Neural cell (in vitro differentiated cells): ENCODE data around the gene NCOA3. TPM values are rescaled to one million over a fixed set of nuclear protein-coding genes. Genes with fewer than 3 reads are reported as not detected.

Experiments used
- H2AFZ ChIP-seq: fragments of 200-600, 300-800 bp; sonication (generic), shearing (Covaris generic); 2 replicates; pipeline ENCODE4 v1.6.0; 2014; ENCODE audit warnings: low read depth, mild to moderate bottlenecking, antibody characterized with exemption, low read length, moderate library complexity
- H3F3A ChIP-seq: fragments of 200-600 bp; shearing (Covaris generic); 2 replicates; pipeline ENCODE4 v1.6.1; 2016; ENCODE audit warnings: mild to moderate bottlenecking, moderate library complexity, mixed read lengths, antibody characterized with exemption, low read length; ENCODE audit not compliant: insufficient read depth, poor library complexity, severe bottlenecking
- H3K27ac ChIP-seq: fragments of 200-600, 300-800 bp; sonication (generic), shearing (Covaris generic); 2 replicates; pipeline ENCODE4 v1.5.1; 2014; ENCODE audit warnings: mild to moderate bottlenecking, low read length, moderate library complexity
- H3K27me3 ChIP-seq: fragments of 300-800, 200-600 bp; sonication (generic), shearing (Covaris generic); 2 replicates; pipeline ENCODE4 v1.6.0; 2014; ENCODE audit warnings: mild to moderate bottlenecking, low read depth, low read length, moderate library complexity; ENCODE audit not compliant: insufficient read depth
- H3K36me3 ChIP-seq: fragments of 300-800, 200-600 bp; sonication (generic), shearing (Covaris generic); 2 replicates; pipeline ENCODE4 v1.5.1; 2014; ENCODE audit warnings: mild to moderate bottlenecking, antibody characterized with exemption, low read length, moderate library complexity; ENCODE audit not compliant: insufficient read depth
- H3K4me2 ChIP-seq: fragments of 300-800, 200-600 bp; sonication (generic), shearing (Covaris generic); 2 replicates; pipeline ENCODE4 v1.6.0; 2014; ENCODE audit warnings: mild to moderate bottlenecking, low read length
- H3K4me3 ChIP-seq: fragments of 300-800, 200-600 bp; sonication (generic), shearing (Covaris generic); 2 replicates; pipeline ENCODE4 v1.5.1; 2014; ENCODE audit warnings: mild to moderate bottlenecking, low read length, moderate library complexity
- H3K79me2 ChIP-seq: fragments of 200-600 bp; shearing (Covaris generic); replicated peaks from 2 replicates; pipeline ENCODE4 v1.6.0; 2014; ENCODE audit warnings: mild to moderate bottlenecking, low read length, moderate library complexity; ENCODE audit not compliant: insufficient read depth
- H3K9ac ChIP-seq: fragments of 300-800, 200-600 bp; sonication (generic), shearing (Covaris generic); 2 replicates; pipeline ENCODE4 v1.6.1; 2016; ENCODE audit warnings: mild to moderate bottlenecking, low read length, mixed read lengths
- H3K9me2 ChIP-seq: fragments of 200-600 bp; shearing (Covaris generic); 2 replicates; pipeline ENCODE4 v1.6.1; 2016; ENCODE audit warnings: mild to moderate bottlenecking, low read length, mixed read lengths; ENCODE audit not compliant: insufficient read depth
- H3K9me3 ChIP-seq: fragments of 200-600, 300-800 bp; sonication (generic), shearing (Covaris generic); 2 replicates; pipeline ENCODE4 v1.6.1; 2016; ENCODE audit warnings: mild to moderate bottlenecking, mixed run types, low read length, moderate library complexity, mixed read lengths
- H4K20me1 ChIP-seq: fragments of 200-600 bp; shearing (Covaris generic); 2 replicates; pipeline ENCODE4 v1.6.1; 2016; ENCODE audit warnings: mild to moderate bottlenecking, mixed run types; ENCODE audit not compliant: insufficient read depth
- CTCF ChIP-seq: fragments of 450-650 bp; IDR thresholded peaks from 2 replicates; pipeline ENCODE4 v1.5.1; 2014; ENCODE audit warnings: antibody characterized with exemption, mild to moderate bottlenecking, moderate library complexity; ENCODE audit not compliant: poor library complexity, severe bottlenecking
- EP300 ChIP-seq: fragments of 450-650 bp; conservative IDR thresholded peaks from 2 replicates; pipeline ENCODE4 v1.6.1; 2014; ENCODE audit warnings: antibody characterized with exemption, mild to moderate bottlenecking, moderate library complexity; ENCODE audit not compliant: poor library complexity, severe bottlenecking
- EZH2 ChIP-seq: fragments of 200-600, 300-800 bp; shearing (Covaris generic), sonication (generic); IDR thresholded peaks from 2 replicates; pipeline ENCODE4 v1.6.1; 2014; ENCODE audit warnings: antibody characterized with exemption, low read length, borderline replicate concordance, mild to moderate bottlenecking; ENCODE audit not compliant: insufficient read depth, poor library complexity, severe bottlenecking
- MXI1 ChIP-seq: fragments of 450-650 bp; conservative IDR thresholded peaks from 2 replicates; pipeline ENCODE4 v1.6.1; 2014; ENCODE audit warnings: antibody characterized with exemption, mild to moderate bottlenecking; ENCODE audit not compliant: poor library complexity, severe bottlenecking
- POLR2AphosphoS5 ChIP-seq: IDR thresholded peaks from 2 replicates; pipeline ENCODE4 v1.6.1; 2012
- RAD21 ChIP-seq: fragments of 450-650 bp; conservative IDR thresholded peaks from 2 replicates; pipeline ENCODE4 v1.6.1; 2014; ENCODE audit warnings: antibody characterized with exemption, mild to moderate bottlenecking, moderate library complexity
- REST ChIP-seq: IDR thresholded peaks from 2 replicates; pipeline ENCODE4 v1.6.1; 2012; ENCODE audit warnings: borderline replicate concordance
- SMC3 ChIP-seq: fragments of 450-650 bp; conservative IDR thresholded peaks from 2 replicates; pipeline ENCODE4 v1.6.1; 2014; ENCODE audit warnings: antibody characterized with exemption, mild to moderate bottlenecking, moderate library complexity; ENCODE audit not compliant: poor library complexity
- TAF1 ChIP-seq: IDR thresholded peaks from 2 replicates; pipeline ENCODE4 v1.6.1; 2012; ENCODE audit warnings: low read depth
- polyA plus RNA-seq: library from polyadenylated mRNA; depleted of rRNA; stranded (reverse); fragments of >200 nt; gene quantifications from 2 replicates; pipeline ENCODE4 v1.2.3, GENCODE V29; 2014

Gene NCOA3
- polyA plus RNA-seq, 1 donor from 2014 or later, result 14.2 TPM

- H3K27ac ChIP-seq, result no peak overlapping the region
- H3K4me2 ChIP-seq, result no peak overlapping the region
Observed at GRCh38 chr20:47688385-47689381, 187.0 kb downstream of the NCOA3 start.

GRCh38 chr20:47689731-47690130 is 188.0 kb downstream of the NCOA3 start:
- no peaks in the 10 kb centered on the region for H3K79me2 ChIP-seq
- TF ChIP-seq RAD21 (no peak), SMC3 (no peak), CTCF (no peak), MXI1 (no peak), TAF1 (no peak), REST (no peak), EZH2 (no peak), EP300 (no peak), POLR2AphosphoS5 (no peak)
- H3K36me3 ChIP-seq, result no peaks in the 10 kb centered on the region
- H3K4me3 ChIP-seq, result no peak overlapping the region
- no peak overlapping the region for H3K27ac ChIP-seq
- no peaks in the 10 kb centered on the region for H3K9me2 ChIP-seq
- H3K27me3 ChIP-seq, result no peaks in the 10 kb centered on the region
- H4K20me1 ChIP-seq, result no peaks in the 10 kb centered on the region
- peaks cover 18% of the 10 kb centered on the region for H3K9me3 ChIP-seq
- no peak overlapping the region for H3K4me2 ChIP-seq
- no peak overlapping the region for H3K9ac ChIP-seq
- H3F3A ChIP-seq, result no peaks in the 10 kb centered on the region
- H2AFZ ChIP-seq, result no peak overlapping the region

More at GRCh38 chr20:47688385-47689381, 187.0 kb downstream of the NCOA3 start:
- Histone ChIP-seq H2AFZ (no peak overlapping the region), H4K20me1 (no peaks in the 10 kb centered on the region), H3K27me3 (no peaks in the 10 kb centered on the region), H3K36me3 (no peaks in the 10 kb centered on the region), H3K9ac (no peak overlapping the region), H3K79me2 (no peaks in the 10 kb centered on the region), H3F3A (no peaks in the 10 kb centered on the region), H3K4me3 (no peak overlapping the region), H3K9me2 (no peaks in the 10 kb centered on the region), H3K9me3 (peaks cover 18% of the 10 kb centered on the region)
- TF ChIP-seq POLR2AphosphoS5 (no peak), CTCF (no peak)
